ENCODE results near the gene SMCO3. TPM values are rescaled to one million over a fixed set of nuclear protein-coding genes. Genes with fewer than 3 reads are reported as not detected.

Gene SMCO3
- total RNA-seq (1.7 and 3.2 TPM in 2 replicates), polyA plus RNA-seq (1.4 and 2.9 TPM in 2 replicates)

DNA sequence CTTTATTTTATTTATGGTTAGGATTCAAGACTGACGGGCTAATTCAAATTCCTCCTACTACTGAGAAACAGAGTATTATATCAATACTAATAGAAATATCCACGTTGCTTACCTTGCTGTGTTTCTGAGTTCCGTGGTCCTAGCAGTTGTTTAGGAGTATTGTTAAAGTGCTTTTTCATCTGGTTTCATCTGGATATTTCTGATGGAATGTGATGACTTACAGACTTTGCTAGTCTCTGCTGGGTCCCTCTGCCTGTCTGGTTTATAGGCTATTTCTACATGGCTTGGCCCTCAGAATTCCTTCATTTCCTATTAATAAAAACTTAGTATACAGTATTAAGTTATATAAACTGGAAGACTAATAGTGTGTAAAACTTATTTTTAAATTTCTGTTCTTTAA is at the start of gene SMCO3:
TSS of gene SMCO3 (minus strand) at position 169 of the 400 bp plus-strand sequence. CDS start 7,502 bp downstream, outside the sequence.
- 55% methylated on average over 3 of the region's 3 CpGs for WGBS (ENCODE audit: low lambda C conversion rate, missing lambda C conversion rate)
- no peaks in the 10 kb centered on the region for H4K20me1 ChIP-seq (ENCODE audit: insufficient read depth, poor library complexity, severe bottlenecking)
- no peak for DNase-seq (ENCODE audit: low spot score)
- H2AFZ ChIP-seq, result no peak within 1 kb of the TSS
- peak within 1 kb of the TSS; percentile 36 for H3K27ac ChIP-seq
- TF ChIP-seq EZH2 (IDR thresholded peaks at IDR 0.05; ENCODE audit: borderline replicate concordance) (no peak), EZH2phosphoT487 (IDR thresholded peaks at IDR 0.05; ENCODE audit: low read depth, severe bottlenecking, unreplicated experiment) (no peak)
- TF ChIP-seq, protein P1, sequence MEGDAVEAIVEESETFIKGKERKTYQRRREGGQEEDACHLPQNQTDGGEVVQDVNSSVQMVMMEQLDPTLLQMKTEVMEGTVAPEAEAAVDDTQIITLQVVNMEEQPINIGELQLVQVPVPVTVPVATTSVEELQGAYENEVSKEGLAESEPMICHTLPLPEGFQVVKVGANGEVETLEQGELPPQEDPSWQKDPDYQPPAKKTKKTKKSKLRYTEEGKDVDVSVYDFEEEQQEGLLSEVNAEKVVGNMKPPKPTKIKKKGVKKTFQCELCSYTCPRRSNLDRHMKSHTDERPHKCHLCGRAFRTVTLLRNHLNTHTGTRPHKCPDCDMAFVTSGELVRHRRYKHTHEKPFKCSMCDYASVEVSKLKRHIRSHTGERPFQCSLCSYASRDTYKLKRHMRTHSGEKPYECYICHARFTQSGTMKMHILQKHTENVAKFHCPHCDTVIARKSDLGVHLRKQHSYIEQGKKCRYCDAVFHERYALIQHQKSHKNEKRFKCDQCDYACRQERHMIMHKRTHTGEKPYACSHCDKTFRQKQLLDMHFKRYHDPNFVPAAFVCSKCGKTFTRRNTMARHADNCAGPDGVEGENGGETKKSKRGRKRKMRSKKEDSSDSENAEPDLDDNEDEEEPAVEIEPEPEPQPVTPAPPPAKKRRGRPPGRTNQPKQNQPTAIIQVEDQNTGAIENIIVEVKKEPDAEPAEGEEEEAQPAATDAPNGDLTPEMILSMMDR (IDR thresholded peaks at IDR 0.05; ENCODE audit: poor library complexity), result no peak
- H3K4me2 ChIP-seq, result peak within 1 kb of the TSS; percentile 47
- no peaks in the 10 kb centered on the region for H3K9me3 ChIP-seq (ENCODE audit: low read depth)
- H3K4me3 ChIP-seq, result no peak within 1 kb of the TSS
- H3K36me3 ChIP-seq (replicated peaks; ENCODE audit: insufficient read depth, low read depth), result no peaks in the 10 kb centered on the region
- H3K4me1 ChIP-seq (ENCODE audit: insufficient read depth), result no peaks in the 10 kb centered on the region
- no peaks in the 10 kb centered on the region for H3K9me2 ChIP-seq (replicated peaks; ENCODE audit: insufficient read depth)
- no peaks in the 10 kb centered on the region for H3K27me3 ChIP-seq
- H3K79me2 ChIP-seq, result no peaks in the 10 kb centered on the region

DNA sequence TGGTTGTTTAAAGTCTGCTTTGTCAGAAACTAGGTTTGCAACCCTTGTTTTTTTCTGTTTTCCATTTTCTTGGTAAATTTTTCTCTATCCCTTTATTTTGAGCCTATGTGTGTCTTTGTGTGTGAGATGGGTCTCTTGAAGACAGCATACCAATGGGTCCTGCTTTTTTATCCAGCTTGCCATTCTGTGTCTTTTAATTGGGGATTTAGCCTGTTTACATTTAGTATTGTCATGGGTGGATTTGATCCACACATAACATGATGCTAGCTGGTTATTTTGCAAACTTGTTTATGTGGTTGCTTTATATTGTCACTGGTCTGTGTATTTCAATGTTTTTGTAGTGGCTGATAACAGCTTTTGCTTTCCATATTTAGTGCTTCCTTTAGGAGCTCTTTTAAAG is 46.5 kb upstream of the SMCO3 start:
- TF ChIP-seq, protein P1 (IDR thresholded peaks at IDR 0.05; ENCODE audit: poor library complexity), result no peak
- no peak for TF ChIP-seq EZH2 (IDR thresholded peaks at IDR 0.05; ENCODE audit: borderline replicate concordance)
- no peak for TF ChIP-seq EZH2phosphoT487 (IDR thresholded peaks at IDR 0.05; ENCODE audit: low read depth, severe bottlenecking, unreplicated experiment)
- DNase-seq (ENCODE audit: low spot score), result no peak
- H2AFZ ChIP-seq, result no peak overlapping the region
- H3K27me3 ChIP-seq, result no peaks in the 10 kb centered on the region
- no peaks in the 10 kb centered on the region for H3K9me3 ChIP-seq (ENCODE audit: low read depth)
- H3K4me2 ChIP-seq, result no peak overlapping the region
- no peaks in the 10 kb centered on the region for H3K79me2 ChIP-seq
- no peaks in the 10 kb centered on the region for H3K9me2 ChIP-seq (replicated peaks; ENCODE audit: insufficient read depth)
- H3K36me3 ChIP-seq (replicated peaks; ENCODE audit: insufficient read depth, low read depth), result no peaks in the 10 kb centered on the region
- no peak overlapping the region for H3K27ac ChIP-seq
- H4K20me1 ChIP-seq (ENCODE audit: insufficient read depth, poor library complexity, severe bottlenecking), result no peaks in the 10 kb centered on the region
- no peak overlapping the region for H3K4me3 ChIP-seq
- H3K4me1 ChIP-seq (ENCODE audit: insufficient read depth), result no peaks in the 10 kb centered on the region

DNA sequence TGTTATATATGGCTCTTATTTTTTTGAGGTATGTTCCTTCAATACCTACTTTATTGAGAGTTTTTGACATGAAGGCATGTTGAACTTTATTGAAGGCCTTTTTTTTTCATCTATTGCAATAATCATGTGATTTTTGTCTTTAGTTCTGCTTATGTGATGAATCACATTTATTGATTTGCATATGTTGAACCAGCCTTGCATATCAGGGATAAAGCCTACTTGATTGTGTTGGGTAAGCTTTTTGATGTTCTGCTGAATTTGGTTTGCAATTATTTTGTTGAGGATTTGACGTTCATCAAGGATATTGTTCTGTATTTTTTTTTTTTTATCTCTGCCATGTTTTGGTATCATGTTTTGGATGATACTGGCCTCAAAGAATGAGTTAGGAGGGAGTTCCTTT is 44.5 kb upstream of the SMCO3 start:
- TF ChIP-seq EZH2 (IDR thresholded peaks at IDR 0.05; ENCODE audit: borderline replicate concordance) (no peak), EZH2phosphoT487 (IDR thresholded peaks at IDR 0.05; ENCODE audit: low read depth, severe bottlenecking, unreplicated experiment) (no peak)
- TF ChIP-seq, protein P1 (IDR thresholded peaks at IDR 0.05; ENCODE audit: poor library complexity), result no peak
- H2AFZ ChIP-seq, result no peak overlapping the region
- no peaks in the 10 kb centered on the region for H4K20me1 ChIP-seq (ENCODE audit: insufficient read depth, poor library complexity, severe bottlenecking)
- H3K27ac ChIP-seq, result no peak overlapping the region
- H3K4me3 ChIP-seq, result no peak overlapping the region
- no peaks in the 10 kb centered on the region for H3K9me2 ChIP-seq (replicated peaks; ENCODE audit: insufficient read depth)
- no peaks in the 10 kb centered on the region for H3K9me3 ChIP-seq (ENCODE audit: low read depth)
- no peak for DNase-seq (ENCODE audit: low spot score)
- WGBS (ENCODE audit: low lambda C conversion rate, missing lambda C conversion rate), result 86% methylated on average over 1 of the region's 1 CpG
- no peaks in the 10 kb centered on the region for H3K27me3 ChIP-seq
- H3K4me1 ChIP-seq (ENCODE audit: insufficient read depth), result no peaks in the 10 kb centered on the region
- no peaks in the 10 kb centered on the region for H3K79me2 ChIP-seq
- no peaks in the 10 kb centered on the region for H3K36me3 ChIP-seq (replicated peaks; ENCODE audit: insufficient read depth, low read depth)
- no peak overlapping the region for H3K4me2 ChIP-seq
